OCI-LY3 (cell line): ENCODE results near the gene SENP3.

ENCODE experiments used
- H2AFZ ChIP-seq: fragments of 200-600, 300-600 bp; shearing (Covaris generic); 2 replicates; pipeline ENCODE4 v1.6.0; 2014; ENCODE audit warnings: antibody characterized with exemption, low read depth, low read length
- H3K27ac ChIP-seq: fragments of 200-600, 300-600 bp; sonication (generic); 2 replicates; pipeline ENCODE4 v1.5.1; 2014; ENCODE audit warnings: mild to moderate bottlenecking, low read length, moderate library complexity, mixed read lengths
- H3K27me3 ChIP-seq: fragments of 200-600, 300-600 bp; sonication (generic); 2 replicates; pipeline ENCODE4 v1.6.1; 2014; ENCODE audit warnings: low read depth, low read length, mixed read lengths
- H3K36me3 ChIP-seq: fragments of 200-600, 300-600 bp; sonication (generic); replicated peaks from 2 replicates; pipeline ENCODE3; 2014; ENCODE audit warnings: low read depth, low read length, mixed read lengths
- H3K4me1 ChIP-seq: fragments of 300-600, 200-600 bp; sonication (generic); 2 replicates; pipeline ENCODE4 v1.6.1; 2014; ENCODE audit warnings: low read length, mixed read lengths
- H3K4me2 ChIP-seq: fragments of 200-600, 300-600 bp; sonication (generic); 2 replicates; pipeline ENCODE4 v1.6.1; 2014; ENCODE audit warnings: low read length, mixed read lengths
- H3K4me3 ChIP-seq: fragments of 300-600, 200-600 bp; sonication (generic); 2 replicates; pipeline ENCODE4 v1.5.1; 2014; ENCODE audit warnings: antibody characterized with exemption, mild to moderate bottlenecking, low read length, moderate library complexity
- H3K79me2 ChIP-seq: fragments of 300-600, 200-600 bp; shearing (Covaris generic); 2 replicates; pipeline ENCODE4 v1.6.1; 2014; ENCODE audit warnings: mild to moderate bottlenecking, low read length, mixed read lengths
- H3K9ac ChIP-seq: fragments of 300-600, 200-600 bp; shearing (Covaris generic); 2 replicates; pipeline ENCODE4 v1.6.0; 2014; ENCODE audit warnings: mild to moderate bottlenecking, low read length, moderate library complexity
- H3K9me3 ChIP-seq: fragments of 200-600, 300-600 bp; shearing (Covaris generic); 2 replicates; pipeline ENCODE4 v1.6.1; 2014; ENCODE audit warnings: low read length, mixed read lengths; ENCODE audit not compliant: insufficient read depth
- H4K20me1 ChIP-seq: fragments of 200-600, 300-600 bp; sonication (generic); 2 replicates; pipeline ENCODE4 v1.6.1; 2016; ENCODE audit warnings: low read length, mixed read lengths; ENCODE audit not compliant: insufficient read depth
- EZH2phosphoT487 ChIP-seq: fragments of 200-600 bp; shearing (Covaris generic); IDR thresholded peaks from 2 replicates; pipeline ENCODE4 v1.6.1; 2018; ENCODE audit warnings: antibody characterized with exemption, mixed run types, low read depth
- TF ChIP-seq, protein P1 (sequence below): fragments of 200-600, 300-600 bp; sonication (generic); IDR thresholded peaks from 2 replicates; pipeline ENCODE4 v1.5.1; 2014; ENCODE audit warnings: antibody characterized with exemption, low read length, low read depth

Gene SENP3

DNA sequence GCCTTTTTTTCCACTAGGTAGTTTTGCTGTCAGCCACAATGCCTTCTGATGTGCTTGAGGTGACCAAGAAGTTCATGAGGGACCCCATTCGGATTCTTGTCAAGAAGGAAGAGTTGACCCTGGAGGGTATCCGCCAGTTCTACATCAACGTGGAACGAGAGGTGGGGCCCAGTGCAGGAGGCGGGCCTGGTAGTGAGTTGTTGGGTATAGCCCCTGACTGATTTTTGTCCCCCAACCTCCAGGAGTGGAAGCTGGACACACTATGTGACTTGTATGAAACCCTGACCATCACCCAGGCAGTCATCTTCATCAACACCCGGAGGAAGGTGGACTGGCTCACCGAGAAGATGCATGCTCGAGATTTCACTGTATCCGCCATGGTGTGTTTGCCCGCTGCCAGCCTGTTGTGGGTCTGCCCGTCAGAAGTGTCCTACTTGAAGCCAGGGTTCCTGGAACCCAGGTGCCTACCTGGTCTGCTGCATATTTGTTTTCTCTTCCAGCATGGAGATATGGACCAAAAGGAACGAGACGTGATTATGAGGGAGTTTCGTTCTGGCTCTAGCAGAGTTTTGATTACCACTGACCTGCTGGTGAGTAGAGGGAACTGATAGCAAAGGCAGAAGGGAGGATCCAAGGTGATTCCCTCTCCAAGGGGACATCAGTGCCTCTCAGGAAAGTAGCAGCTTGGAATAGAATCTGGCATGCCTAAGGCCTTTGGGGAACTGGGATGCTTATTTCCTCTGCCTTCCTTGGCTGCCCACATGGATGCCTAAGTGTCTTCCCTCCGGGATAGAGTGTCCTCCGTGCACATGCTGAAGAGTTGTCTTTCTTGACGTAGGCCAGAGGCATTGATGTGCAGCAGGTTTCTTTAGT is 15.8 kb downstream of the SENP3 start:
- Histone ChIP-seq H3K36me3 (peaks cover 72% of the 10 kb centered on the region), H3K4me1 (peaks cover 71% of the 10 kb centered on the region), H3K4me3 (no peak overlapping the region), H4K20me1 (peaks cover 51% of the 10 kb centered on the region), H3K4me2 (peak overlapping the region; percentile 30), H3K9ac (no peak overlapping the region), H3K27ac (peak overlapping the region; percentile 95), H3K27me3 (no peaks in the 10 kb centered on the region), H3K79me2 (peaks cover 70% of the 10 kb centered on the region), H2AFZ (no peak overlapping the region), H3K9me3 (no peaks in the 10 kb centered on the region)
- TF ChIP-seq EZH2phosphoT487: no peak
- TF ChIP-seq, protein P1, sequence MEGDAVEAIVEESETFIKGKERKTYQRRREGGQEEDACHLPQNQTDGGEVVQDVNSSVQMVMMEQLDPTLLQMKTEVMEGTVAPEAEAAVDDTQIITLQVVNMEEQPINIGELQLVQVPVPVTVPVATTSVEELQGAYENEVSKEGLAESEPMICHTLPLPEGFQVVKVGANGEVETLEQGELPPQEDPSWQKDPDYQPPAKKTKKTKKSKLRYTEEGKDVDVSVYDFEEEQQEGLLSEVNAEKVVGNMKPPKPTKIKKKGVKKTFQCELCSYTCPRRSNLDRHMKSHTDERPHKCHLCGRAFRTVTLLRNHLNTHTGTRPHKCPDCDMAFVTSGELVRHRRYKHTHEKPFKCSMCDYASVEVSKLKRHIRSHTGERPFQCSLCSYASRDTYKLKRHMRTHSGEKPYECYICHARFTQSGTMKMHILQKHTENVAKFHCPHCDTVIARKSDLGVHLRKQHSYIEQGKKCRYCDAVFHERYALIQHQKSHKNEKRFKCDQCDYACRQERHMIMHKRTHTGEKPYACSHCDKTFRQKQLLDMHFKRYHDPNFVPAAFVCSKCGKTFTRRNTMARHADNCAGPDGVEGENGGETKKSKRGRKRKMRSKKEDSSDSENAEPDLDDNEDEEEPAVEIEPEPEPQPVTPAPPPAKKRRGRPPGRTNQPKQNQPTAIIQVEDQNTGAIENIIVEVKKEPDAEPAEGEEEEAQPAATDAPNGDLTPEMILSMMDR: no peak

DNA sequence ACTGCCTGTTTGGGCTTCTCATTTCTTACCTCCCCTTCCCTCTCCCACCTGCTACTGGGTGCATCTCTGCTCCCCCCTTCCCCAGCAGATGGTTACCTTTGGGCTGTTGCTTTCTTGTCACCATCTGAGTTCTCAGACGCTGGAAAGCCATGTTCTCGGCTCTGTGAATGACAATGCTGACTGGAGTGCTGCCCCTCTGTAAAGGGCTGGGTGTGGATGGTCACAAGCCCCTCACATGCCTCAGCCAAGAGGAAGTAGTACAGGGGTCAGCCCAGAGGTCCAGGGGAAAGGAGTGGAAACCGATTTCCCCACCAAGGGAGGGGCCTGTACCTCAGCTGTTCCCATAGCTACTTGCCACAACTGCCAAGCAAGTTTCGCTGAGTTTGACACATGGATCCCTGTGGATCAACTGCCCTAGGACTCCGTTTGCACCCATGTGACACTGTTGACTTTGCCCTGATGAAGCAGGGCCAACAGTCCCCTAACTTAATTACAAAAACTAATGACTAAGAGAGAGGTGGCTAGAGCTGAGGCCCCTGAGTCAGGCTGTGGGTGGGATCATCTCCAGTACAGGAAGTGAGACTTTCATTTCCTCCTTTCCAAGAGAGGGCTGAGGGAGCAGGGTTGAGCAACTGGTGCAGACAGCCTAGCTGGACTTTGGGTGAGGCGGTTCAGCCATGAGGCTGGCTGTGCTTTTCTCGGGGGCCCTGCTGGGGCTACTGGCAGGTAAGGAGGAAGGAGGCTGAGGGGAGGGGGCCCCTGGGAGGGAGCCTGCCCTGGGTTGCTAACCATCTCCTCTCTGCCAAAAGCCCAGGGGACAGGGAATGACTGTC is 17.5 kb downstream of the SENP3 start, which contains the start of gene CD68:
Gene CD68, plus strand, starts transcription at position 638 of the 833 bp plus-strand sequence. Its CDS starts 40 bp downstream, at position 678.
- TF ChIP-seq EZH2phosphoT487: no peak
- TF ChIP-seq, protein P1: no peak
- Histone ChIP-seq H2AFZ (no peak within 1 kb of the TSS), H3K9ac (peak within 1 kb of the TSS; percentile 52), H3K36me3 (peaks cover 61% of the 10 kb centered on the region), H3K4me2 (peak within 1 kb of the TSS; percentile 62), H3K79me2 (peaks cover 63% of the 10 kb centered on the region), H4K20me1 (peaks cover 45% of the 10 kb centered on the region), H3K4me3 (peak within 1 kb of the TSS; percentile 38), H3K4me1 (peaks cover 77% of the 10 kb centered on the region), H3K27me3 (no peaks in the 10 kb centered on the region), H3K27ac (peak within 1 kb of the TSS; percentile 95), H3K9me3 (no peaks in the 10 kb centered on the region)

DNA sequence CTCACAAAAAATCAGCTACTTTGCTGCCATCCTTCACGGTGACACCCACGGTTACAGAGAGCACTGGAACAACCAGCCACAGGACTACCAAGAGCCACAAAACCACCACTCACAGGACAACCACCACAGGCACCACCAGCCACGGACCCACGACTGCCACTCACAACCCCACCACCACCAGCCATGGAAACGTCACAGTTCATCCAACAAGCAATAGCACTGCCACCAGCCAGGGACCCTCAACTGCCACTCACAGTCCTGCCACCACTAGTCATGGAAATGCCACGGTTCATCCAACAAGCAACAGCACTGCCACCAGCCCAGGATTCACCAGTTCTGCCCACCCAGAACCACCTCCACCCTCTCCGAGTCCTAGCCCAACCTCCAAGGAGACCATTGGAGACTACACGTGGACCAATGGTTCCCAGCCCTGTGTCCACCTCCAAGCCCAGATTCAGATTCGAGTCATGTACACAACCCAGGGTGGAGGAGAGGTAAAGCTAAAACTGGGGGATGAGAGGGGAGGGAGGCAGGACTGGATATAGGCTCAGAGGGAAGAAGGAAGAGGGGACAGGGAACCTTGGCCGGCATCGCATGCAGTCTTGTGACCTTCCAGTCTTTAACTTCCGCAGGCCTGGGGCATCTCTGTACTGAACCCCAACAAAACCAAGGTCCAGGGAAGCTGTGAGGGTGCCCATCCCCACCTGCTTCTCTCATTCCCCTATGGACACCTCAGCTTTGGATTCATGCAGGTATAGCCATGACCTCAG is 18.3 kb downstream of the SENP3 start:
- H3K79me2 ChIP-seq: peaks cover 63% of the 10 kb centered on the region
- peaks cover 37% of the 10 kb centered on the region for H4K20me1 ChIP-seq
- TF ChIP-seq, protein P1: no peak
- no peak for TF ChIP-seq EZH2phosphoT487
- peak overlapping the region; percentile 62 for H3K4me2 ChIP-seq
- H3K9ac ChIP-seq: peak overlapping the region; percentile 52
- peak overlapping the region; percentile 95 for H3K27ac ChIP-seq
- peaks cover 73% of the 10 kb centered on the region for H3K4me1 ChIP-seq
- H3K36me3 ChIP-seq: peaks cover 53% of the 10 kb centered on the region
- H3K4me3 ChIP-seq: peak overlapping the region; percentile 30
- no peak overlapping the region for H2AFZ ChIP-seq
- H3K27me3 ChIP-seq: no peaks in the 10 kb centered on the region
- H3K9me3 ChIP-seq: no peaks in the 10 kb centered on the region
